GM12872 (cell line): ENCODE data around the gene WSCD2.

Experiments
- TF ChIP-seq, protein P1 (sequence below): IDR thresholded peaks from 3 replicates; pipeline ENCODE4 v1.5.1; 2011; ENCODE audit warnings: low read depth, mild to moderate bottlenecking, low read length, moderate library complexity; ENCODE audit not compliant: insufficient read depth

The WSCD2 gene

DNA sequence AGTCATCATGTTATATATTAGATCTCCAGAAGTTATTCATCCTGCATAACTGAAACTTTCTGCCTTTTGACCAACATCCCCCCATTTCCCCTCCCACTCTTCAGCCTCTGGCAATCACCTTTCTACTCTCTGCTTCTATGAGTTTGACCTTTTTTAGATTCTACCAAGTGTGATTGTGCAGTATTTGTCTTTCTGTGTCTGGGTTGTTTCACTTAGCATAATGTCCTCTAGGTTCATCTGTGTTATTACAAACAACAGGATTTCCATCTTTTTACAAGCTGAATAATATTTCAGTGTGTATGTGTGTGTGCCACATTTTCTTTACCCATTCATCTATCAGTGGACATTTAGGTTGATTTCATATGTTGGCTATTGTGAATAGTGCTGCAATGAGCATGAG lies 11.2 kb upstream of the WSCD2 start:
- TF ChIP-seq, protein P1, sequence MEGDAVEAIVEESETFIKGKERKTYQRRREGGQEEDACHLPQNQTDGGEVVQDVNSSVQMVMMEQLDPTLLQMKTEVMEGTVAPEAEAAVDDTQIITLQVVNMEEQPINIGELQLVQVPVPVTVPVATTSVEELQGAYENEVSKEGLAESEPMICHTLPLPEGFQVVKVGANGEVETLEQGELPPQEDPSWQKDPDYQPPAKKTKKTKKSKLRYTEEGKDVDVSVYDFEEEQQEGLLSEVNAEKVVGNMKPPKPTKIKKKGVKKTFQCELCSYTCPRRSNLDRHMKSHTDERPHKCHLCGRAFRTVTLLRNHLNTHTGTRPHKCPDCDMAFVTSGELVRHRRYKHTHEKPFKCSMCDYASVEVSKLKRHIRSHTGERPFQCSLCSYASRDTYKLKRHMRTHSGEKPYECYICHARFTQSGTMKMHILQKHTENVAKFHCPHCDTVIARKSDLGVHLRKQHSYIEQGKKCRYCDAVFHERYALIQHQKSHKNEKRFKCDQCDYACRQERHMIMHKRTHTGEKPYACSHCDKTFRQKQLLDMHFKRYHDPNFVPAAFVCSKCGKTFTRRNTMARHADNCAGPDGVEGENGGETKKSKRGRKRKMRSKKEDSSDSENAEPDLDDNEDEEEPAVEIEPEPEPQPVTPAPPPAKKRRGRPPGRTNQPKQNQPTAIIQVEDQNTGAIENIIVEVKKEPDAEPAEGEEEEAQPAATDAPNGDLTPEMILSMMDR, result no peak

DNA sequence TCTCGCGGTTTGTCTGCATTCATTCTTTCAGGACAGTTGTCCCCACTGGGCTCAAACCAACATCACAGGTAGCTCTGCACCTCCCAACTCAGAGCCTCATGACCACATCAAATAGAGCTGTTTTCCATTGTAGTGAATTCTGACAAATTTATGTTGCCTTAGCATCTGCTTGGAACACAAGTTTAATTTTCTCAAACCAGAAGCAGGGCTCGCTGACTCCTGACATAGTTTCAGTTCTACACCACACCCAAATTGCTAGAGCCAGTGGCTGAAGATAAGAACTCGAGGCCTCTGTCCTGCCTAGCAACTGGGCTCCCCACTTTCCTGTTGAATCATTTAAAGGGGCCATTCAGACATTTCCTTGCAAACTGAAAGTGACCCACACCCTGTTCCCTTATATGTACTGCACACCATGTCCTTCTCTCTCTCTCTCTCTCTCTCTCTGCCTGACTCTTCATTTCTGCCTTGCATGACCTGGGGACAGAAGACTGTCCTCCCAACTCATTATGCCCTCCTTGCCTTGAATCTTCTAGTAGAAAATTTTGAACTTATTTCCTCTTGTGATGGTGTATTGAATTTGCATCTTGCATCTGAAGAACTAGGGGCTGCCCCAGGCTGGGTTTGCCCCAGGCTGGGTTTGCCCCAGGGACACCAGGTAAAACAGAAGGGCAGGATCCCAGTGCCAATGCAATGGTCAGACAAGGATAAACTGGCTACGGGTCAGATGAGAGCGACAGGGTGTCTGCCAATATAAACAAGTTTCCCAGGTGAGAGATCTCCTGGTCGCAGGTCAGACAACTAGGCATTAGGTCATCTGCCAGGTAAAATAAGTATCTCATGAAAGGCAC lies 9.7 kb upstream of the WSCD2 start:
- TF ChIP-seq, protein P1, result no peak

DNA sequence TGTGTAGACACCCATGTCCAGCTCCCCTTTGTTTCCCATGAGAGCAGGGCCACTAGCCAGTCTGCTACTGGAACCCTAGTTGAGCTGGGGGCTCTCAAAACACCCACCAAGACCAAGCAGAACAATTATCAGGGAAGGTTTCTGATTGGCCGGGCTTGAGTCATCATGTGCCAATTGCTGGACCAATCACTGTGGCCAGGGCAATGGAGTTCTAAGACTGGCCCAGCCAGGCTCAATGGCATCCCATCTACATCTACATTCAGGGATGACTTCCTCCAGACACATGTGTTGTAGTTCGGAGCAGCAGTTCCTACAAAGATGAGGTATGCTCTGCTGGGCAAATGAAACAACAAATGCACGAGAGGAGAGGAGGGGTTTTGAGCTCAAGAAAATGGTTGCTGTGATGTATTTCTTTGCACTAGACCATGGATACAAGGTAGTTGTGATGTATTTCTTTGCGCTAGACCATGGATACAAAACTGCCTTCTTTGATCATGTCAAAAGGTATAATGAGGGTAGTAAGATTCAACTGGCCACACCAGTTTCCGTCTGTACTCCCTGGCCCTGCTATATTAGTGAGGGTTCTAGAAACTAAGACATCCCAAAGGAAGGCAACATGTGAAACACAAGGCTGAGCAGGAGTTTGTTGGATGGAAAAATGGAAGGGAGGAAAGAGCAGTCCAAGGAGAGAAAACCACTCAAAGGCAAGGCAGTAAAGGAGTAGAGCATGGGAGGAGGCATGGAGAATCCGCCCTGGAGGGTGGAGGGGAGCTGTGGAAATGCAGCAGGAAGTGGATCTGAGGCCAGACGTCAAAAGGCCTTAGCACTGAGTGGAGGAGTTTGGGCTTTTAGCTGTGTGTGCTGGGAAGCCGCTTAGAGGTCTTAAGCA lies 8.9 kb upstream of the WSCD2 start:
- TF ChIP-seq, protein P1, result no peak

DNA sequence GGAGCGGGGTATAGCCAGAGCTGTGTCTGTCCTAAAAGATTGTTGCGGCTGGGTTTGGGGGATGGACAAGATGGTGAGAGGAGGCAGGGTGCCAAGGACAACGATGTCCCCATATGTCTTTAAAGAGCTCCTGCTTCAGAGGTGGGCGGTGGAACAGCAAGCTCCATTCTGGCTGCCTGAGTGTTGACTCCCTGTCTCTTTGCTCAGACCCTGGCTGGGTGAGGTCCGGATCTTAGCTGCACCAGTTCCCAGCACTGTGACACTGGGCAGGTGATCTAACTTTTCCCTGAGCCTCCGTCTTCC lies 8.3 kb upstream of the WSCD2 start:
- TF ChIP-seq, protein P1, result no peak

DNA sequence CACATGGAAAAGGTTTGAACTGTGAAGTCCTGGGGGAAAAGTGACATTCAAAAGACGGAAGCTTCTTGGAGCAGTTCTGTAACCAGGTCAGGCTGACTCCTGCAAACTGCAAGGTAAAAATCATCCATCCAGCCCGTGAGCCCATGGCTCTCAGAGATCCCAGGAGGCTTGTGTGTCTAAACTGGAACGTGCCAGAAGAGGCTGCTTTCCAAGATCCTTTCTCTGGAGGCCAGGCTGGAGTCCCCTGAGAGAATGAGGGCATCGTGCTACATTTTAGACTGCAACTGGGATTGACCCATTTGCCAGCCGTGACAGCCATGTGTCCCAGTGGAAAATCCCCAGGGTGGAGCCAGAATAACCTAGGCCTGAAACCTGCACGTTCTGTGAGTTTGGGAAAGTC lies 7.8 kb upstream of the WSCD2 start:
- TF ChIP-seq, protein P1, result no peak

DNA sequence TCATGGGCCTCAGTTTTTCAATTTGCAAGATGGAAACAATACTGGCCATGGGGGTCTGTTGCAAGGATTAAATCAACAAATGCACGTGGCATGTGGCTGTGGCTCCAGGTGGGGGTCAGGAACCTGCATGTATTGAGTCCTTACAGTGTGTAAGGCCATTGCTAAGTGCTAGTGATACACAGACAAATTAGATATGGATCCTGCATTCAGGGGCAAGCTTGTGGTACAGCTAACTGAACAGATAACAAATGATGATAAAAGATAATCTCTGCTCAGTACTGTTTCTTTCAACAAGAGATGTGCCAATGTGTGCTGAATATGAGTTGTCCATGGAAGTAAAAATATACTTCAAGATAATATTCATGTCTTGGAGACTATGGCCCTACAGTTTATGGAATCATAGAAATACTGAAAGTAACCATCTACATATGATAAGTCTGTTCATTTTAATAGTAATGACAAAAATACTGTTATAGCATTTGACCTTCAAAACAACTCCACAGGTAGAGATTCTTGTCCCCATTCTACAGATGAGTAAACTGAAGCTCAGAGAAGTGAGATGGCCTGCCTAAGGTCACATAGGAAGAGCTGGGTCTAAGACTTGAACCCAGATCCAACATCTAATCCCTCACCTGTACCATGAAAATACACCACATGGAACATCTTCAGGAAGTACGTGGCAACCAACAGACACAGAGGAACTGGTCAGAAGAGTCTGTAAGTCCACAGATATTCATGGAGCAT lies 7.2 kb upstream of the WSCD2 start:
- TF ChIP-seq, protein P1, result no peak

DNA sequence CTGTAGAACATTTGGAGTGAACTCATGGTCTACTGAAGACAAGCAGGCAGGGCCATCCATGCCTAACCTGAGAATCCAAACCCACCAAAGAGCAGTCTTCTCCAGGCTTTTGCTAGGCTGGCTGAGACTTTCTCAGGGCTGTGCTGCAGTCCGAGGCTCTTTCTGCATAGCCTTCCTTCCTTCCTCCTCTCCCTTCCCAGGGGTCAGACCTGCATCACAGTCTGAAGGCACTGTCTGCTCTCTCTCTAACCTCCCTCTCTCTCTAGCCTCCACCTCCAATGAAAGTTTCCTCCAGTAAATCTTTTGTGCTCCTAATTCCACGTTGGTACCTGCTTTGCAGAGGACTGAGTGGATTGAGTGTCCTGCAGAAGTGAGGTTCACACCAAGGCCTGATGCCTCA lies 6.4 kb upstream of the WSCD2 start:
- TF ChIP-seq, protein P1, result no peak
